ENCODE data around the gene GANC.
A peak's percentile ranks its signal among the peaks of the same experiment; 100 is the strongest.
"Not testable (repeated sequence)": the region's sequence is repeated elsewhere in the genome, so short reads cannot be mapped to it uniquely, and the experiment has no call there.

GANC gene

GRCh38 chr15:42285034-42285433 lies 12.0 kb downstream of the GANC start:
- no peak for DNase-seq

DNA sequence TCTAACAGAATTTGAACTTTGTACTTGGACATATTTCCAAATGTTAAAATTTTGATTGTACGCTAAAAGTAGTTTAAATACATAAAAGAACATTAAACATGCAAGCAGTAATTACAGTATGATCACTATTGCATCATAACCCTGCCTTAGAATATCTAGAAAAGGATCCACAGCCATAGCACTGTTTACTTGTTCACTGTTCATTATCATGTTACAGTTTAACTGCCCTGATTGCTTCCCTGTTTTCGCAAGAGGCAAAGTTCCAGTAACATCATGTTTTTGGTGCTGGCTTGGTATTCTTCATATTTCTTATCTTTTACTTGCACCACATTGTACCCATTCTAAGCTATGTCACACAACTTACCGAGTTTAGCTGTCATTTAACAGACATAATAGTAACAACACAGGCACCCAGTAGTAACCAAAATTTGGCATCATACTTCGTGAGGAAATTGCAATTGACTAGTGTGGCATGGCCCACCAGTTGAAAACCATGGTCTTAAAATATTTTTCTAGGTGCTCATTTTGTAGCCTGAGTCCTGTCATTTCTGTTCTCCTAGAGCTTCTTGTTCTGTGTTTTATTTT lies 13.5 kb downstream of the GANC start:
- DNase-seq: peak in 1 of 2 donors; percentile 17

GRCh38 chr15:42287931-42288330 lies 14.9 kb downstream of the GANC start:
- no peak for DNase-seq

GRCh38 chr15:42289166-42289565 lies 16.2 kb downstream of the GANC start:
- DNase-seq: no peak

DNA sequence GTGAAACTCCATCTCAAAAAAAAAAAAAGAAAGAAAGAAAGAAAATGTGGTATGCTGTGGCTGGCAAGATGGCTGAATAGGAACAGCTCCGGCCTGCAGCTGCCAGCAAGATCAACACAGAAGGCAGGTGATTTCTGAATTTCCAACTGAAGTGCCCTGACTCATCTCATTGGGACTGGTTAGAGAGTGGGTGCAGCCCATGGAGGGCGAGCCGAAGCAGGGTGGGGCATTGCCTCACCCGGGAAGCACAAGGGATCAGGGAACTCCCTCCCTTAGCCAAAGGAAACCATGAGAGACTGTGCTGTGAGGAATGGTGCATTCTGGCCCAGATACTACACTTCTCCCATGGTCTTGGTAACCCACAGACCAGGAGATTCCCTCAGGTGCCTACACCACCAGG lies 28.0 kb downstream of the GANC start:
- DNase-seq: not testable (repeated sequence)

GRCh38 chr15:42306681-42307080 lies 33.7 kb downstream of the GANC start:
- no peak for DNase-seq

DNA sequence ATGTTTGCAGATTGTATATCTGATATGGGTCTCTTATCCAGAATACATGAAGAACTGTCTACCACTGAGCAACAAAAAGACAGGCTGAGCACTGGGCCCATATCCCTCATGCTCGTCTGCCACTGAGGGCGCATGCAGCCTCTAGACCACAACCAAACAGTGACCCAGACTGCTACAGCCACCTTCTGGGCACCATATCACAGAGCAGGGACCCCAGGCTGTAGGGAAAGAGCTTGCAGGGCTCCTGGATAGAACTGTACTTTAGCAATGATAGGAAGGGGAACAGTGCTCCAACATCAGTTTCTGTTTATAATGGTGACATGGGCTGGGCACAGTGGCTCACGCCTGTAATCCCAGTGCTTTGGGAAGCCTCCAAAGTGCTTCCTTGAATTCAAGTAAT lies 40.5 kb downstream of the GANC start:
- no peak for DNase-seq

DNA sequence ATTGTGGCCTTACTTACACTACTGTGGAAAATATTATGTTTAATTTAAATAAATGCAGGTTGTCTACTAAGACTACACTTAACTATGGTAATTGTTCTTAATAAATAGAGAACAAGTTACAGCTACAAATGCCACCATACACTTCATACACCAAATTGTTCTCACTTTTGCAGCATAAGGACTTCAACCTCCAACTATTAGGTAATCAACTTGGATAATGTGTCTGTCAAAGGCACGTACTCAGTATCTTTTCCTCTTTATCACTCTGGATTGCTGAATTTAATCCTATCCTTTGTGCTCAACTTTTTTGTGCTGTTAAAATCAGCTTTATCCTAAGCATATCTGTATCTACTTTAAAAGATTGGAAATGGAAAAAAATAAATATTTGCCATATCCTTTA lies 41.8 kb downstream of the GANC start:
- no peak for DNase-seq

DNA sequence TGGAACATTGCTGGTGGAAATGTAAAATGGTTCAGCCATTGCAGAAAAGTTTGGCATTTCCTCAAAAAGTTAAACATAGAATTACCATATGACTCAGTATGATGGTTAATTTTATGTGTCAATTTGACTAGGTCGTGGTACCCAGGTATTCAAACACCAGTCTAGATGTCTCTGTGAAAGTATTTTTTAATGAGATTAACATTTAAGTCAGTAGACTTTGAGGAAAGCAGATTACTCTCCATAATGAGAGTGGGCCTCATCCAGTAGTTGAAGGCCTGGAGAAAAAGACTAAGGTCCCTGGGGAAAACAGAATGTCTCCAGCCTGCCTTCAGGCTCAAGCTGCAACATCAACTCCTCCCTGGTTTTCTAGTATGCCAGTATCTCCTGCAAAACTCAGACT lies 42.5 kb downstream of the GANC start:
- DNase-seq: no peak

DNA sequence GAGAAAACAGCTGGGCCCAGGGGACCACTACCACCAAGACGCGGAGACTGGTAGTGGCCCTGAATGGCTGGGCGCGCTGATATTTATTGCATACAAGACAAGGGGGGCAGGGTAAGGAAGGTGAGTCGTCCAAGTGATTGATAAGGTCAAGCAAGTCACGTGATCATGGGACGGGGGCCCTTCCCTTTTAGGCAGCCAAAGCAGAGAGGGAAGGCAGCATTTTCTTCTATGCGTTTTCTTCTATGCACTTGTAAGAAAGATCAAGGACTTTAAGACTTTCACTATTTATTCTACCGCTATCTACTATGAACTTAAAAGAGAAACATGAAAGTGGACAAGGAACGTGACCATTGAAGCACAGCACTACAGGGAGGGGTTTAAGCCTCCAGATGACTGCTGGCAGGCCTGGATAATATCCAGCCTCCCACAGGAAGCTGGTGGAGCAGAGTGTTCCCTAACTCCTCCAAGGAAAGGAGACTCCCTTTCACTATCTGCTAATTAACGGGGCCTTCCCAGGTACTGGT lies 43.3 kb downstream of the GANC start:
- DNase-seq: not testable (repeated sequence)

DNA sequence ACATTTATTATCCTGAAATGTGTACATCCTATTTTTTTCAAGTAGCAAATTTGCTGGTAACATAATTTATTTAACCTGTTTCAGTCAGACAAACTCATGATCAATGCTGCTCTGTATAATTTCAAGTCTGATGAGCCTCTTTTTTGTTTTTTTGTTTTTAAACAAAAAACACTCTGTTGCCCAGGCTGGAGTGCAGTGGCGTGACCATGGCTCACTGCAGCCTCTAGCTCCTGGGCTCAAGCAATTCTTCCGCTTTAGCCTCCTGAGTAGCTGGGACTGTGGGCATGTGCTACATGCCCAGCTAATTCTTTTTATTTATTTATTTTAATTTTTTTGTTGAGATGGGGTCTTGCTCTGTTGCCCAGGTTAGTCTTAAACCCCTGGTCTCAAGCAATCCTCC lies 46.2 kb downstream of the GANC start:
- no peak for DNase-seq

DNA sequence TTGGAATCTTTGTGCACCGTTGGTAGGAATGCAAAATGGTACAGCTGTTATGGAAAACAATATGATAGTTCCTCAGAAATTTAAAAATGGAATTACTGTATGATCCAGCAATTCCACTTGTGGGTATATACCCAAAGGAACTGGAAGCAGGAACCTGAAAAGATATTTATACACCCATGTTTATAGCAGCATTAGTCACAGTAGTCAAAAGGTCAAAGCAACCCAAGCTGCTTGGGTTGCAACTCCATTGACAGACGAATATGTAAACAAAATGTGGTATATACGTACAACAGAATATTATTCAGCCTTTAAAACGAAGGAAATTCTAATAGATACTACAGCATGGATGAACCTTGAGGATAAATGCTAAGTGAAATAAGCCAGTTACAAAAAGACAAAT lies 51.3 kb downstream of the GANC start:
- no peak for DNase-seq

DNA sequence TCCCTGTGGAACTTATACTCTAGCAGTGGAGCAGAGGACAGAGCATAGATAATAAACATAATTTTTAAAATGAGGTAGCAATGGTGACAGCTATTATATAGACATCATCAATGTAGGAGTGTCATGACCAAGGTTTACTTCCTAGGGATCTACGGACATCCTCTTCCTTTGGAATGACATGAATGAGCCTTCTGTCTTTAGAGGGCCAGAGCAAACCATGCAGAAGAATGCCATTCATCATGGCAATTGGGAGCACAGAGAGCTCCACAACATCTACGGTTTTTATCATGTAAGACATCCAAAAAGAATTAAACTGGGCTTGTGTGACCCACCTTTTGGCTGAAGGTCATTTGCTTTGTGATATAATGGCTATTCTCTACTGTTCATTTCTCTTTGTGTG lies 56.2 kb downstream of the GANC start:
- DNase-seq: no peak

DNA sequence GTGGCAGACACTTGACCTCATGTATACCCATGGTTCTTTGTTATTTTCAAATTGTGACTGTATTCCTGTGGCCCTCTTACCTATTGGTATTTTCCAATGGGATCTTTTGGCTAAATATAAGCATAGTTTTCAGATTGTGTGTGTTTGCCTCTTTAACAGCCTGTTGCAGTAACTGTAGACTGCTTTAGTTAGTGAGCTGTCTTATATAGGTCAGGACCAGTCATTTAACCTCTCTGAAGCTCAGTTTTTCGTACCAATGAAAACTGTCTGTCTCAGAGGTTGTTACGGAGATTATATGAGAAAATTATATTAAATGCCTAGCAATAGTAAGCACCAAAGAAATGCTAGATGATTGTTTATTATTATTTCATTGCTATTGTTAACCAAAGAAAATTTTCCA lies 57.0 kb downstream of the GANC start:
- DNase-seq: no peak

DNA sequence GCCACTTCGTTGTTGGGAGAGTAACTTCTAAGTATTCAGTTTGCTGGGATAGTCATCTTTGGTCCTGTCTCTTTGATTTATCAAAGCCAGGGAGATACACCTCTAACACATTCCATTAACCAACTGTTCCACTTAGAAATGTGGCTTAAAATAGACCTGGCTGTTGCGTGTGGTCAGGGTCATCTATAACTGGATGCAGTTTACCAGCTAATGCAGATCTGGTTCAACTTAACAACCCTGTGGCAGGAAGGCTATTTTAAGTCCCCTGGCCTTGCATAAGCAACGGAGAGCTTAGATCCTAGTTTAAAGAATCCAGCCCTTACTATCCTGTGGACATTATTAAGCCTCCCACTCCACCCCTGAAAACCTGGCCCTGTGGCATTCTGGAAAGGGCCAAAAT lies 58.2 kb downstream of the GANC start:
- no peak for DNase-seq

- no peak for DNase-seq
Observed at GRCh38 chr15:42332331-42332730, 59.3 kb downstream of the GANC start.

- DNase-seq: no peak
Observed at GRCh38 chr15:42335074-42335473, 62.1 kb downstream of the GANC start.

DNA sequence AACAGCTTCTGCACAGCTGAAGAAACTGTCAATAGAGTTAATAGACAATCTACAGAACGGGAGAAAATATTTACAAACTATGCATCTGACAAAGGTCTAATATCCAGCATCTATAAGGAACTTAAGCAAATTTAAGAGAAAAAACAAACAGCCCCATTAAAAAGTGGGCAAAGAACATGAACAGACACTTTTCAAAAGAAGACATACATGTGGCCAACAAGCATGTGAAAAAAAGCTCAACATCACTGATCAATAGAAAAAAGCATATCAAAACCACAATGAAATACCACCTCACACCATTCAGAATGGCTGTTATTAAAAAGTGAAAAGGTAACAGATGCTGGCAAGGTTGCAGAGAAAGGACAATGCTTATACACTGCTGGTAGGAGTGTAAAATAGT lies 63.6 kb downstream of the GANC start:
- DNase-seq: not testable (repeated sequence)

DNA sequence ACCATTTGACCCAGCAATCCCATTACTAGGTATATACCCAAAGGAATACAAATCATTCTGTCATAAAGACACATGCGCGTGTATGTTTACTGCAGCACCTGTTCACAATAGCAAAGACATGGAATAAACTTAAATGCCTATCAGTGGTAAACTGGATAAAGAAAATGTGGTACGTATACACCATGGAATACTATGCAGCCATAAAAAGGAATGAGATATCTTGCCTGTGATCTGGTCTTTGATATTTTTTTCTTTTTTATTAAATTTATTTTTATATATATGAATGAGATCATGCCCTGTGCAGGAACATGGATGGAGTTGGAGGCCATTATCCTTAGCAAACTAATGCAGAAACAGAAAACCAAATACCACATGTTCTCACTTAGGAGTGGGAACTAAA lies 64.1 kb downstream of the GANC start:
- not testable (repeated sequence) for DNase-seq

GRCh38 chr15:42338500-42338899 lies 65.5 kb downstream of the GANC start:
- no peak for DNase-seq

- DNase-seq: no peak
Observed at GRCh38 chr15:42343596-42344232, 70.7 kb downstream of the GANC start.

- DNase-seq: no peak
Observed at GRCh38 chr15:42344763-42345162, 71.8 kb downstream of the GANC start.

DNA sequence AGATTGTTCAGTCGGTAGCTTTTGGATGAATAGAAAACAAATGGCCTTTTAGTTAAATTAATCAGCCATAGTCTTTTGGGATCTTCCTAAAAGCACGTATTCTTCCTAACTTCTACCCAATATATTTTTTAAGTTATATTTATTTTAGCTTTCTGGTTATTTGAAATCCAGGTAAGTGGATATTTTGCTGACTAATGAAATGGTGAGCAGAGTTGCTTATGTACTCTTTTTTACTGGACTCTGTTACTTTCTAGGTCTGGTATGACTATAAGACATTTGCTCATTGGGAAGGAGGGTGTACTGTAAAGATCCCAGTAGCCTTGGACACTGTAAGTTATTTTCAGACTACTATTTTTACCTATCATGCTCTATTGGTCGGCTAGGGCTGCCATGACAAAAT lies 72.5 kb downstream of the GANC start:
- DNase-seq: no peak

- no peak for DNase-seq
Observed at GRCh38 chr15:42348083-42348482, 75.1 kb downstream of the GANC start.

DNA sequence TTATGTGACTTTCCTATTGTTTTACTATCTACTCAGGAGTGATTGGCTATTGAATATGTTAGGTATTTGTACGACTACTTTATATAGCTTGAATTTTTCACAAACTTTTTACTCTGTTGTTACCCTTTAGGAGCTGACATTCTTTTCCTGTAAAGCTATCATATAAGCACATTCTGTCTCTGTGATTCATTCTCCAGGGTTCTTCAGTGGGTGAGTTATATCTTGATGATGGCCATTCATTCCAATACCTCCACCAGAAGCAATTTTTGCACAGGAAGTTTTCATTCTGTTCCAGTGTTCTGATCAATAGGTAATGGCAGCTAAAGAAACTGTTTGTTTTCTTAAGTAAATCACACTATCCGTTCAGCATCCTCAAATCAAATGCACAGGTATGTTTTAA lies 76.2 kb downstream of the GANC start:
- DNase-seq: no peak

Data from inflammatory macrophage treated with lipopolysaccharide for 1 hour (primary cell).